Measurements from ENCODE around the gene BCL11B.

BCL11B gene

GRCh38 chr14:99148861-99149610 lies 123.0 kb downstream of the BCL11B start:
- TF ChIP-seq CTCF (IDR thresholded peaks at IDR 0.05; ENCODE audit: low read depth, low read length, missing control alignments): no peak
- no peak overlapping the region for H3K4me3 ChIP-seq (replicated peaks; ENCODE audit: low read depth, low read length)

GRCh38 chr14:99148131-99148530 lies 123.9 kb downstream of the BCL11B start:
- no peak overlapping the region for H3K4me3 ChIP-seq (replicated peaks; ENCODE audit: low read depth, low read length)
- DNase-seq (ENCODE audit: extremely low read depth, low read depth): no peak
- no peak for TF ChIP-seq CTCF (IDR thresholded peaks at IDR 0.05; ENCODE audit: low read depth, low read length, missing control alignments)

More at GRCh38 chr14:99148861-99149610, 123.0 kb downstream of the BCL11B start:
- no peak for DNase-seq (ENCODE audit: extremely low read depth, low read depth)

DNA sequence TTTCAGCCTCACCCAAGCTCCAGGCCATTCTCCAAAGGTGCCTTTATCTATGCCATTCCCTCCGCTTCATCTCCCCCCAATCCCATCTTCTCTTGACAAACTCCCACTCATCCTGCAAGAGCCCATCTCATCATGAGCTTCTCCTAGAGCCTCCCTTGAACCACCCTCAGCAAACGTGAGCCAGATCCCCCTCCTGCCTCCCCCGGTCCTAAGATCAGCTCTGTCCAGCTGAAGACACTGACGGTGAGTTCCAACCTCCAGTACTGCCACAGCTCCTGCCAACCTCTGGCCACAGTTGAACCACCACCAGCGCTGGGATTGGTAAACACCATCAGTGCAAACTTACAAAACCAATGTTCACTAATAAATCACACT lies 124.6 kb downstream of the BCL11B start:
- no peak for TF ChIP-seq CTCF (IDR thresholded peaks at IDR 0.05; ENCODE audit: low read depth, low read length, missing control alignments)
- no peak for DNase-seq (ENCODE audit: extremely low read depth, low read depth)
- no peak overlapping the region for H3K4me3 ChIP-seq (replicated peaks; ENCODE audit: low read depth, low read length)

- no peak for DNase-seq (ENCODE audit: extremely low read depth, low read depth)
- no peak for TF ChIP-seq CTCF (IDR thresholded peaks at IDR 0.05; ENCODE audit: low read depth, low read length, missing control alignments)
- no peak overlapping the region for H3K4me3 ChIP-seq (replicated peaks; ENCODE audit: low read depth, low read length)
These were observed 125.2 kb downstream of the BCL11B start for GRCh38 chr14:99146616-99147365.

DNA sequence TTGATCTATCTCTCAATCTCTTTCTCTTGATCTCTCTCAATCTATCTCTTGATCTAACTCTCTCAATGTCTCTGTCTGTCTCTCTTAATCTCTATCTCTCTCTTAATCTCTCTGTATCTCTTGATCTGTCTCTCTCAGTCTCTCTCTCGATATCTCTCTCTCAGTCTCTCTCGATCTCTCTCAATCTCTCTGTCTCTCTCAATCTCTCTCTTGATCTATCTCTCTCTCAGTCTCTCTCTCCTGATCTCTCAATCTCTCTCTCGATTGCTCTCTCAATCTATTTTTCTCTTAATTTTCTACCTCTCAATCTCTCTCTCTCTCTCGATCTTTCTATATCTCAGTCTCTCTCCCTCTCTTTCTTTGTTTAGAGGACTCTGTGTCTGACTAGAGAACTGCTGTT lies 126.7 kb downstream of the BCL11B start:
- TF ChIP-seq CTCF (IDR thresholded peaks at IDR 0.05; ENCODE audit: low read depth, low read length, missing control alignments): no peak
- DNase-seq (ENCODE audit: extremely low read depth, low read depth): no peak
- no peak overlapping the region for H3K4me3 ChIP-seq (replicated peaks; ENCODE audit: low read depth, low read length)

DNA sequence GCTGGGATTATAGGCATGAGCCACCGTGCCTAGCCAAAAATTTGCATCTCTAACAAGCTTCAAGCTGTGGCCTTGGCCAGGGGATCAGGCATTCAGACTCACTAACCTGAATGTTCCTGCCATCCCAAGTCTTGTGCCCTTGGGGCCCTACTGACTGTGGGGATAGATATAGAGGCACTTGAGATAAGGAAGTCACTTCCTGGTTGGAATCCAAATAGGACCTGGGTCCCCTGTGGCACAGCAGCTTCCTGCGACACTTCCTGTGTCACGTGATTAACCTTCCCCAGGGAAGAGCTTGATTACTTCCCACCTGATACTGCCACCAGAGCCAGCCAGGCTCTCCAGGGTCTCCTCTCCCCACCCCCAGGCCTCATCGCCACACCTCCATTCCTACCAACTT lies 128.2 kb downstream of the BCL11B start:
- no peak for TF ChIP-seq CTCF (IDR thresholded peaks at IDR 0.05; ENCODE audit: low read depth, low read length, missing control alignments)
- no peak overlapping the region for H3K4me3 ChIP-seq (replicated peaks; ENCODE audit: low read depth, low read length)
- DNase-seq (ENCODE audit: extremely low read depth, low read depth): no peak

Measured in HFF-Myc (cell line).